GM12878 (cell line): Measurements from ENCODE around the gene FAM193B. TPM values are rescaled to one million over a fixed set of nuclear protein-coding genes. Genes with fewer than 3 reads are reported as not detected.

Experiments
- ATAC-seq: fragments of 200-7000 bp; cut with Tn5 transposase; 3 replicates; pipeline ENCODE4 v1.9.1; 2020; ENCODE audit warnings: mild to moderate bottlenecking, moderate library complexity
- BruUV-seq: library from RNA; stranded (reverse); fragments of 400-500 nt; replicated peaks from 2 replicates; lab custom pipeline; 2021; lab: Mats Ljungman, UMichigan
- CTCF ChIA-PET: fragments of 300-600 bp; sonication (Branson Sonifier 250); formaldehyde crosslinking; extraction: SDS; loops from one replicate; lab custom pipeline; 2021; ENCODE audit warnings: inconsistent platforms; lab: Yijun Ruan, JAX
- POLR2A ChIA-PET: fragments of 350-600 bp; formaldehyde crosslinking; extraction: SDS; loops from one replicate; lab custom pipeline; 2021; ENCODE audit warnings: inconsistent platforms; lab: Charles Lee
- RAD21 ChIA-PET: fragments of 300-600 bp; sonication (Branson Sonifier 250); formaldehyde crosslinking; loops from one replicate; lab custom pipeline; 2023; ENCODE audit warnings: antibody characterized with exemption; ENCODE audit not compliant: unreplicated experiment; lab: Charles Lee
- SMC1A ChIA-PET: fragments of 300-600 bp; sonication (Branson Sonifier 250); formaldehyde crosslinking; loops from one replicate; lab custom pipeline; 2023; ENCODE audit not compliant: unreplicated experiment, uncharacterized antibody; lab: Charles Lee
- DNase-seq: peaks from one replicate; pipeline ENCODE4 v3.0.0-alpha.2; 2011; ENCODE audit warnings: low read depth, low spot score
- FAIRE-seq: peaks from 3 replicates; lab custom pipeline; 2011; peaks lifted over from hg19 to GRCh38; lab: Jason Lieb, UNC
- H2AFZ ChIP-seq: 2 replicates; pipeline ENCODE4 v1.6.0; 2011; ENCODE audit warnings: low read depth, low read length, control low read depth; ENCODE audit not compliant: control insufficient read depth
- H3K27ac ChIP-seq: 2 replicates; pipeline ENCODE4 v1.5.1; 2011; ENCODE audit warnings: control low read depth; ENCODE audit not compliant: control insufficient read depth, insufficient read depth
- H3K27me3 ChIP-seq, 2 experiments: replicated peaks in 1 of 2; 2 replicates each; pipeline versions ENCODE4 v1.6.0 to v1.6.1; 2011; ENCODE audit warnings: low read length in 1 of 2; ENCODE audit not compliant: control insufficient read depth in 2 of 2, insufficient read depth in 2 of 2
- H3K36me3 ChIP-seq, 2 experiments: 2 replicates each; pipeline ENCODE4 v1.5.1; 2011; ENCODE audit warnings: low read length in 1 of 2; ENCODE audit not compliant: control insufficient read depth in 2 of 2, insufficient read depth in 2 of 2
- H3K4me1 ChIP-seq: 2 replicates; pipeline ENCODE4 v1.6.1; 2011; ENCODE audit warnings: mild to moderate bottlenecking, low read length, moderate library complexity, mixed read lengths; ENCODE audit not compliant: control insufficient read depth, insufficient read depth
- H3K4me2 ChIP-seq: 2 replicates; pipeline ENCODE4 v1.6.0; 2011; ENCODE audit warnings: control low read depth; ENCODE audit not compliant: control insufficient read depth, insufficient read depth
- H3K4me3 ChIP-seq: fragments of 200-600 bp; sonication (generic); 2 replicates; pipeline ENCODE4 v1.5.1; 2016
- H3K79me2 ChIP-seq: 2 replicates; pipeline ENCODE4 v1.6.0; 2011; ENCODE audit warnings: low read length; ENCODE audit not compliant: control insufficient read depth, insufficient read depth
- H3K9ac ChIP-seq: 2 replicates; pipeline ENCODE4 v1.8.0; 2011; ENCODE audit warnings: low read length, control low read depth, mixed read lengths; ENCODE audit not compliant: control insufficient read depth, insufficient read depth
- H3K9me3 ChIP-seq: replicated peaks from 3 replicates; pipeline ENCODE4 v1.5.1; 2011; ENCODE audit warnings: mild to moderate bottlenecking, low read length; ENCODE audit not compliant: control insufficient read depth, insufficient read depth
- H4K20me1 ChIP-seq: 2 replicates; pipeline ENCODE4 v1.6.0; 2011; ENCODE audit not compliant: control insufficient read depth, insufficient read depth
- BRCA1 ChIP-seq: IDR thresholded peaks from 2 replicates; pipeline ENCODE4 v1.6.1; 2011; ENCODE audit warnings: low read depth, low read length, improper control_type of control experiment
- HDAC2 ChIP-seq: fragments of 200-600 bp; sonication (generic); IDR thresholded peaks from 2 replicates; pipeline ENCODE4 v1.6.1; 2017
- MYC ChIP-seq: IDR thresholded peaks from 2 replicates; pipeline ENCODE4 v1.6.1; 2011; ENCODE audit warnings: mild to moderate bottlenecking, low read length, moderate library complexity, inconsistent platforms; ENCODE audit not compliant: insufficient read depth, insufficient replicate concordance, insufficient read length, severe bottlenecking
- NR2C2 ChIP-seq: IDR thresholded peaks from 2 replicates; pipeline ENCODE4 v1.6.1; 2011; ENCODE audit warnings: borderline replicate concordance, low read depth; ENCODE audit not compliant: control insufficient read depth, insufficient read length
- NRF1 ChIP-seq: conservative IDR thresholded peaks from 2 replicates; pipeline ENCODE4 v1.6.1; 2011; ENCODE audit warnings: mild to moderate bottlenecking, low read depth, low read length, improper control_type of control experiment
- PAX8 ChIP-seq: fragments of 450-650 bp; IDR thresholded peaks from 2 replicates; pipeline ENCODE4 v1.6.1; 2017; ENCODE audit warnings: mild to moderate bottlenecking, moderate library complexity
- POLR2A ChIP-seq: IDR thresholded peaks from 2 replicates; pipeline ENCODE4 v1.6.1; 2011; ENCODE audit warnings: low read depth, mild to moderate bottlenecking, low read length
- SIX5 ChIP-seq: IDR thresholded peaks from 2 replicates; pipeline ENCODE4 v1.6.1; 2011; ENCODE audit warnings: mild to moderate bottlenecking, low read depth, low read length, moderate library complexity; ENCODE audit not compliant: severe bottlenecking
- SREBF1 ChIP-seq: IDR thresholded peaks from 2 replicates; pipeline ENCODE4 v1.6.1; 2012; ENCODE audit warnings: mild to moderate bottlenecking, low read length
- ZNF24 ChIP-seq: fragments of 450-650 bp; IDR thresholded peaks from 2 replicates; pipeline ENCODE4 v1.6.1; 2017; ENCODE audit warnings: antibody characterized with exemption, mild to moderate bottlenecking
- ZSCAN29 ChIP-seq: fragments of 450-650 bp; IDR thresholded peaks from 2 replicates; pipeline ENCODE4 v1.6.1; 2017; ENCODE audit warnings: mild to moderate bottlenecking, moderate library complexity
- WGBS: methylation state at CpG from one replicate; pipeline ENCODE4 v1.1.6; 2016; ENCODE audit warnings: low lambda C conversion rate; ENCODE audit not compliant: insufficient replicate concordance, insufficient coverage; ENCODE audit errors: missing lambda C conversion rate; 5-methylcytosine and 5-hydroxymethylcytosine counted together
- in situ Hi-C: fragments of 300-500 bp; cut with MboI; formaldehyde crosslinking; loops from 9 replicates; pipeline ENCODE4 v1.14.3; 2018; ENCODE audit warnings: mixed read lengths
- intact Hi-C: fragments of 100-400 bp; cut with micrococcal nuclease; formaldehyde crosslinking; loops from one replicate; pipeline ENCODE4 v1.14.2; 2022; ENCODE audit not compliant: unreplicated experiment
- polyA plus RNA-seq, 11 experiments: library from polyadenylated mRNA; depleted of rRNA in 4 of 11; unstranded in 6 of 11; stranded (reverse) in 5 of 11; fragments of >200 nt; fragmentation: Nextera tagmentation in 4 of 11; fragmentation: Illumina TruSeq in 1 of 11; extraction: Ambion mirVana in 4 of 11; extraction: Trizol in 1 of 11; gene quantifications; 1 replicate in 1 of 11; 2 replicates in 10 of 11; pipeline versions ENCODE4 v1.2.1 to v1.2.3, GENCODE V29; 2011 to 2016; ENCODE audit warnings: inconsistent platforms in 2 of 11, missing spikeins in 2 of 11, low read depth in 1 of 11
- total RNA-seq, 4 experiments: library from RNA; depleted of rRNA in 3 of 4; stranded (reverse); fragments of >200 nt in 3 of 4; fragmentation: Illumina TruSeq in 1 of 4; extraction: Trizol in 1 of 4; gene quantifications; 2 replicates each; pipeline versions ENCODE4 v1.2.1 to v1.2.3, GENCODE V29; 2013 to 2021
- TF ChIP-seq, protein P1 (sequence below): fragments of 450-650 bp; formaldehyde crosslinking; IDR thresholded peaks from 2 replicates; pipeline ENCODE4 v1.4.0; 2020; ENCODE audit warnings: mild to moderate bottlenecking, moderate library complexity
- TF ChIP-seq, protein P2 (sequence below): fragments of 450-650 bp; IDR thresholded peaks from 2 replicates; pipeline ENCODE4 v1.6.1; 2017; ENCODE audit warnings: borderline replicate concordance

FAM193B gene
- total and polyA plus RNA-seq, 10 of the 15 experiments (the other 5 are each of a cell fraction or from before 2014, with no cell fraction given), result 3.3 to 47.0 (median 25.1) TPM

DNA sequence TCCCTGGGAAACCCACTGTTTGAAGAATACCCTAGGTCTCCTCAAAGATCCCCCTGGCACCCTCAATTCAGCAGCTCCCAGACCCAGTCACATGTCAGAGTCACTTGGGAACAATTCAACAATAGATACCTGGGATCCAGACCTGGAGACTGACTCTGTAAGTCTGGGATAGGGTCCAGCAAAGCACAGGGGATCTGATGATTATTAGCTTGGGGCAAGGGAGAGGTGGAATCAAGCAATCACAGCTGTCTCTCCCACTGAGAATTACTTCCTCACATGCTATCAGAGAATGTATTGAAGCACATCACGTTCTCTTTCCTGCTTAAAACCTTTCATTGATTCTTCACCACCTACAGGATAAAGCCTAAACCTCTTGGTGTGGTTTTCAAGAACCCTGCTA, 5.9 kb downstream of the FAM193B start:
- no peaks in the 10 kb centered on the region; the same call in 1 of the 2 replicates for H4K20me1 ChIP-seq
- H3K27ac ChIP-seq, result no peak overlapping the region
- H3K9me3 ChIP-seq, result no peaks in the 10 kb centered on the region
- TF ChIP-seq HDAC2 (no peak), ZSCAN29 (no peak), POLR2A (no peak), SIX5 (no peak), ZNF24 (no peak), MYC (no peak), PAX8 (no peak), SREBF1 (no peak), NRF1 (no peak), NR2C2 (no peak), BRCA1 (no peak)
- TF ChIP-seq, protein P1, sequence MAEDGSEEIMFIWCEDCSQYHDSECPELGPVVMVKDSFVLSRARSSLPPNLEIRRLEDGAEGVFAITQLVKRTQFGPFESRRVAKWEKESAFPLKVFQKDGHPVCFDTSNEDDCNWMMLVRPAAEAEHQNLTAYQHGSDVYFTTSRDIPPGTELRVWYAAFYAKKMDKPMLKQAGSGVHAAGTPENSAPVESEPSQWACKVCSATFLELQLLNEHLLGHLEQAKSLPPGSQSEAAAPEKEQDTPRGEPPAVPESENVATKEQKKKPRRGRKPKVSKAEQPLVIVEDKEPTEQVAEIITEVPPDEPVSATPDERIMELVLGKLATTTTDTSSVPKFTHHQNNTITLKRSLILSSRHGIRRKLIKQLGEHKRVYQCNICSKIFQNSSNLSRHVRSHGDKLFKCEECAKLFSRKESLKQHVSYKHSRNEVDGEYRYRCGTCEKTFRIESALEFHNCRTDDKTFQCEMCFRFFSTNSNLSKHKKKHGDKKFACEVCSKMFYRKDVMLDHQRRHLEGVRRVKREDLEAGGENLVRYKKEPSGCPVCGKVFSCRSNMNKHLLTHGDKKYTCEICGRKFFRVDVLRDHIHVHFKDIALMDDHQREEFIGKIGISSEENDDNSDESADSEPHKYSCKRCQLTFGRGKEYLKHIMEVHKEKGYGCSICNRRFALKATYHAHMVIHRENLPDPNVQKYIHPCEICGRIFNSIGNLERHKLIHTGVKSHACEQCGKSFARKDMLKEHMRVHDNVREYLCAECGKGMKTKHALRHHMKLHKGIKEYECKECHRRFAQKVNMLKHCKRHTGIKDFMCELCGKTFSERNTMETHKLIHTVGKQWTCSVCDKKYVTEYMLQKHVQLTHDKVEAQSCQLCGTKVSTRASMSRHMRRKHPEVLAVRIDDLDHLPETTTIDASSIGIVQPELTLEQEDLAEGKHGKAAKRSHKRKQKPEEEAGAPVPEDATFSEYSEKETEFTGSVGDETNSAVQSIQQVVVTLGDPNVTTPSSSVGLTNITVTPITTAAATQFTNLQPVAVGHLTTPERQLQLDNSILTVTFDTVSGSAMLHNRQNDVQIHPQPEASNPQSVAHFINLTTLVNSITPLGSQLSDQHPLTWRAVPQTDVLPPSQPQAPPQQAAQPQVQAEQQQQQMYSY (CRISPR knock-in tag), result no peak
- TF ChIP-seq, protein P2, sequence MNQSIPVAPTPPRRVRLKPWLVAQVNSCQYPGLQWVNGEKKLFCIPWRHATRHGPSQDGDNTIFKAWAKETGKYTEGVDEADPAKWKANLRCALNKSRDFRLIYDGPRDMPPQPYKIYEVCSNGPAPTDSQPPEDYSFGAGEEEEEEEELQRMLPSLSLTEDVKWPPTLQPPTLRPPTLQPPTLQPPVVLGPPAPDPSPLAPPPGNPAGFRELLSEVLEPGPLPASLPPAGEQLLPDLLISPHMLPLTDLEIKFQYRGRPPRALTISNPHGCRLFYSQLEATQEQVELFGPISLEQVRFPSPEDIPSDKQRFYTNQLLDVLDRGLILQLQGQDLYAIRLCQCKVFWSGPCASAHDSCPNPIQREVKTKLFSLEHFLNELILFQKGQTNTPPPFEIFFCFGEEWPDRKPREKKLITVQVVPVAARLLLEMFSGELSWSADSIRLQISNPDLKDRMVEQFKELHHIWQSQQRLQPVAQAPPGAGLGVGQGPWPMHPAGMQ, result no peak
- TF ChIP-seq, all 136 proteins: peak for 0
- SMC1A ChIA-PET, result interaction anchor here (0.8 kb wide), 1 partner anchor 10 kb away, joined by 4 read pairs; no protein-coding TSS in a partner anchor
- intact Hi-C loops (no loop called here), in situ Hi-C loops (no loop called here)
- CTCF ChIA-PET, result interaction anchor here (0.9 kb wide), 1 partner anchor 239 kb away, joined by 3 read pairs; no protein-coding TSS in a partner anchor
- no peak overlapping the region for H3K4me2 ChIP-seq
- DNase-seq, result no peak
- RAD21 ChIA-PET, result interaction anchor here (1.1 kb wide), 1 partner anchor 44 kb away, joined by 3 read pairs; the partner anchor contains the start of gene TMED9
- no peak overlapping the region for H2AFZ ChIP-seq
- BruUV-seq, result no TSS peak
- no peak overlapping the region for H3K4me3 ChIP-seq
- peaks cover 17% of the 10 kb centered on the region for H3K79me2 ChIP-seq
- FAIRE-seq, result no peak
- POLR2A ChIA-PET, result interaction anchor here (0.6 to 1.0 kb wide), 2 partner anchors 12 to 40 kb away, joined by 3 to 4 read pairs; no protein-coding TSS in a partner anchor
- peaks cover 0 to 9% of the 10 kb centered on the region in 2 experiments; a peak in 1 of 4 replicates for H3K36me3 ChIP-seq
- peaks cover 8% of the 10 kb centered on the region for H3K4me1 ChIP-seq
- no peaks in the 10 kb centered on the region for H3K27me3 ChIP-seq
- 42% methylated on average over 1 of the region's 1 CpG for WGBS
- ATAC-seq, result no peak
- no peak overlapping the region for H3K9ac ChIP-seq
